SK-N-SH treated with all-trans-retinoic acid at 6 μM for 48 hours (cell line): ENCODE results near the gene CFDP1.

Experiments used
- ATAC-seq: fragments of 200-7000 bp; cut with Tn5 transposase; 3 replicates; pipeline ENCODE4 v1.9.1; 2020; ENCODE audit warnings: mild to moderate bottlenecking, moderate library complexity
- ARNTL ChIP-seq: fragments of 450-650 bp; formaldehyde crosslinking; IDR thresholded peaks from 2 replicates; pipeline ENCODE4 v1.5.0; 2020; ENCODE audit warnings: low read depth, mild to moderate bottlenecking, moderate library complexity, borderline replicate concordance
- BACH2 ChIP-seq: fragments of 250-450 bp; sonication (Bioruptor Pico); IDR thresholded peaks from 2 replicates; pipeline ENCODE4 v1.9.0; 2021; ENCODE audit warnings: mild to moderate bottlenecking, borderline replicate concordance
- CSDC2 ChIP-seq: fragments of 250-450 bp; sonication (Bioruptor Pico); IDR thresholded peaks from 2 replicates; pipeline ENCODE4 v1.5.0; 2020; ENCODE audit warnings: mild to moderate bottlenecking, moderate library complexity
- ESRRG ChIP-seq: fragments of 250-450 bp; sonication (Bioruptor Pico); IDR thresholded peaks from 2 replicates; pipeline ENCODE4 v1.6.1; 2021; ENCODE audit warnings: mild to moderate bottlenecking
- GLIS3 ChIP-seq: fragments of 250-450 bp; sonication (Bioruptor Pico); IDR thresholded peaks from 2 replicates; pipeline ENCODE4 v1.5.0; 2020; ENCODE audit warnings: mild to moderate bottlenecking, moderate library complexity
- ISL1 ChIP-seq: fragments of 250-450 bp; sonication (Bioruptor Pico); IDR thresholded peaks from 2 replicates; pipeline ENCODE4 v2.1.2; 2022; ENCODE audit warnings: mild to moderate bottlenecking, moderate library complexity
- OSR1 ChIP-seq: fragments of 250-450 bp; sonication (Bioruptor Pico); IDR thresholded peaks from 2 replicates; pipeline ENCODE4 v1.8.0; 2022; ENCODE audit warnings: moderate library complexity, mild to moderate bottlenecking, inconsistent platforms
- PPARA ChIP-seq: fragments of 250-450 bp; sonication (Bioruptor Pico); IDR thresholded peaks from 2 replicates; pipeline ENCODE4 v1.5.0; 2020; ENCODE audit warnings: mild to moderate bottlenecking, borderline replicate concordance
- RARB ChIP-seq: fragments of 250-450 bp; sonication (Bioruptor Pico); IDR thresholded peaks from 2 replicates; pipeline ENCODE4 v1.8.0; 2021; ENCODE audit warnings: mild to moderate bottlenecking, moderate library complexity
- SNAI2 ChIP-seq: fragments of 250-450 bp; sonication (Bioruptor Pico); IDR thresholded peaks from 2 replicates; pipeline ENCODE4 v1.5.0; 2020; ENCODE audit warnings: mild to moderate bottlenecking, moderate library complexity
- TOX ChIP-seq: fragments of 250-450 bp; sonication (Bioruptor Pico); IDR thresholded peaks from 2 replicates; pipeline ENCODE4 v1.8.0; 2021; ENCODE audit warnings: mild to moderate bottlenecking, moderate library complexity, borderline replicate concordance
- ZC3H10 ChIP-seq: fragments of 250-450 bp; sonication (Bioruptor Pico); IDR thresholded peaks from 2 replicates; pipeline ENCODE4 v1.5.1; 2021; ENCODE audit warnings: mild to moderate bottlenecking, moderate library complexity
- ZFP3 ChIP-seq: fragments of 250-450 bp; sonication (Bioruptor Pico); IDR thresholded peaks from 2 replicates; pipeline ENCODE4 v1.5.0; 2020; ENCODE audit warnings: mild to moderate bottlenecking, moderate library complexity
- ZNF70 ChIP-seq: fragments of 450-650 bp; formaldehyde crosslinking; IDR thresholded peaks from 2 replicates; pipeline ENCODE4 v1.5.0; 2020; ENCODE audit warnings: mild to moderate bottlenecking, moderate library complexity
- ZNF8 ChIP-seq: fragments of 450-650 bp; formaldehyde crosslinking; IDR thresholded peaks from 2 replicates; pipeline ENCODE4 v1.5.0; 2020; ENCODE audit warnings: mild to moderate bottlenecking, moderate library complexity
- TF ChIP-seq, protein P1 (sequence below): fragments of 250-450 bp; sonication (Bioruptor Pico); IDR thresholded peaks from 2 replicates; pipeline ENCODE4 v1.5.0; 2020; ENCODE audit warnings: mild to moderate bottlenecking, moderate library complexity
- TF ChIP-seq, protein P2 (sequence below): fragments of 250-450 bp; sonication (Bioruptor Pico); IDR thresholded peaks from 2 replicates; pipeline ENCODE4 v1.8.0; 2020; ENCODE audit warnings: mild to moderate bottlenecking, moderate library complexity, borderline replicate concordance
- TF ChIP-seq, protein P3 (sequence below): fragments of 250-450 bp; sonication (Bioruptor Pico); IDR thresholded peaks from 2 replicates; pipeline ENCODE4 v1.5.1; 2020; ENCODE audit warnings: low read depth, mild to moderate bottlenecking, moderate library complexity
- TF ChIP-seq, protein P4 (sequence below): fragments of 250-450 bp; sonication (Bioruptor Pico); IDR thresholded peaks from 2 replicates; pipeline ENCODE4 v1.5.1; 2021; ENCODE audit warnings: mild to moderate bottlenecking, moderate library complexity
- TF ChIP-seq, protein P5 (sequence below): fragments of 250-450 bp; sonication (Bioruptor Pico); IDR thresholded peaks from 2 replicates; pipeline ENCODE4 v1.8.0; 2021; ENCODE audit warnings: low read depth, mild to moderate bottlenecking, moderate library complexity, borderline replicate concordance

CFDP1 gene

DNA sequence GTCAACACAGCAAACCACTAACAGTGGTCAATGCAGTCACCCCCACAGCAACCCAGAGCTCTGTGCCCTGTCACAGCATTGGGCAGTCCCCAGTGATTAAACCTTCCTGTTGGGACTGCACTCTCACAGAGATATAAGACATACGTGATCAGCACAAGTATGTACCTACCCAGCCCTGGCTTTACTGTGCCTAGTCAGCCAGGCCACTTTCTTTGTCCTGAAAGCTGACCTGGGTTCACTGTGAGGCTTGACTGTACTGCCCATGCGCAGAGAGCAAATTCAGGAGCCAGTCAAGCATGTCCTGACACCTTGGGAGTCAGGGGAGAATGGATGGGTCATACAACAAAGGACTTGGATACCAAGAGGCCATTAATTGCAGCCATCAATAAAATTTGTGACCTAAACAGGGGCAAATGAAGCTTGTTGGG is 42.1 kb upstream of the CFDP1 start:
- ATAC-seq = no peak
- TF ChIP-seq SNAI2 (no peak), CSDC2 (CRISPR knock-in tag) (no peak), RARB (CRISPR knock-in tag) (no peak), ZNF8 (CRISPR knock-in tag) (no peak), TOX (CRISPR knock-in tag) (no peak), BACH2 (CRISPR knock-in tag) (no peak), ESRRG (no peak), OSR1 (CRISPR knock-in tag) (no peak), ZFP3 (CRISPR knock-in tag) (no peak), GLIS3 (CRISPR knock-in tag) (no peak), ZC3H10 (CRISPR knock-in tag) (no peak), ISL1 (CRISPR knock-in tag) (no peak), ARNTL (CRISPR knock-in tag) (no peak), PPARA (no peak)
- TF ChIP-seq, protein P1, sequence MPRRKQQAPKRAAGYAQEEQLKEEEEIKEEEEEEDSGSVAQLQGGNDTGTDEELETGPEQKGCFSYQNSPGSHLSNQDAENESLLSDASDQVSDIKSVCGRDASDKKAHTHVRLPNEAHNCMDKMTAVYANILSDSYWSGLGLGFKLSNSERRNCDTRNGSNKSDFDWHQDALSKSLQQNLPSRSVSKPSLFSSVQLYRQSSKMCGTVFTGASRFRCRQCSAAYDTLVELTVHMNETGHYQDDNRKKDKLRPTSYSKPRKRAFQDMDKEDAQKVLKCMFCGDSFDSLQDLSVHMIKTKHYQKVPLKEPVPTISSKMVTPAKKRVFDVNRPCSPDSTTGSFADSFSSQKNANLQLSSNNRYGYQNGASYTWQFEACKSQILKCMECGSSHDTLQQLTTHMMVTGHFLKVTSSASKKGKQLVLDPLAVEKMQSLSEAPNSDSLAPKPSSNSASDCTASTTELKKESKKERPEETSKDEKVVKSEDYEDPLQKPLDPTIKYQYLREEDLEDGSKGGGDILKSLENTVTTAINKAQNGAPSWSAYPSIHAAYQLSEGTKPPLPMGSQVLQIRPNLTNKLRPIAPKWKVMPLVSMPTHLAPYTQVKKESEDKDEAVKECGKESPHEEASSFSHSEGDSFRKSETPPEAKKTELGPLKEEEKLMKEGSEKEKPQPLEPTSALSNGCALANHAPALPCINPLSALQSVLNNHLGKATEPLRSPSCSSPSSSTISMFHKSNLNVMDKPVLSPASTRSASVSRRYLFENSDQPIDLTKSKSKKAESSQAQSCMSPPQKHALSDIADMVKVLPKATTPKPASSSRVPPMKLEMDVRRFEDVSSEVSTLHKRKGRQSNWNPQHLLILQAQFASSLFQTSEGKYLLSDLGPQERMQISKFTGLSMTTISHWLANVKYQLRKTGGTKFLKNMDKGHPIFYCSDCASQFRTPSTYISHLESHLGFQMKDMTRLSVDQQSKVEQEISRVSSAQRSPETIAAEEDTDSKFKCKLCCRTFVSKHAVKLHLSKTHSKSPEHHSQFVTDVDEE (CRISPR knock-in tag) = no peak
- TF ChIP-seq, protein P2, sequence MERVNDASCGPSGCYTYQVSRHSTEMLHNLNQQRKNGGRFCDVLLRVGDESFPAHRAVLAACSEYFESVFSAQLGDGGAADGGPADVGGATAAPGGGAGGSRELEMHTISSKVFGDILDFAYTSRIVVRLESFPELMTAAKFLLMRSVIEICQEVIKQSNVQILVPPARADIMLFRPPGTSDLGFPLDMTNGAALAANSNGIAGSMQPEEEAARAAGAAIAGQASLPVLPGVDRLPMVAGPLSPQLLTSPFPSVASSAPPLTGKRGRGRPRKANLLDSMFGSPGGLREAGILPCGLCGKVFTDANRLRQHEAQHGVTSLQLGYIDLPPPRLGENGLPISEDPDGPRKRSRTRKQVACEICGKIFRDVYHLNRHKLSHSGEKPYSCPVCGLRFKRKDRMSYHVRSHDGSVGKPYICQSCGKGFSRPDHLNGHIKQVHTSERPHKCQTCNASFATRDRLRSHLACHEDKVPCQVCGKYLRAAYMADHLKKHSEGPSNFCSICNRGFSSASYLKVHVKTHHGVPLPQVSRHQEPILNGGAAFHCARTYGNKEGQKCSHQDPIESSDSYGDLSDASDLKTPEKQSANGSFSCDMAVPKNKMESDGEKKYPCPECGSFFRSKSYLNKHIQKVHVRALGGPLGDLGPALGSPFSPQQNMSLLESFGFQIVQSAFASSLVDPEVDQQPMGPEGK = no peak
- TF ChIP-seq, protein P3, sequence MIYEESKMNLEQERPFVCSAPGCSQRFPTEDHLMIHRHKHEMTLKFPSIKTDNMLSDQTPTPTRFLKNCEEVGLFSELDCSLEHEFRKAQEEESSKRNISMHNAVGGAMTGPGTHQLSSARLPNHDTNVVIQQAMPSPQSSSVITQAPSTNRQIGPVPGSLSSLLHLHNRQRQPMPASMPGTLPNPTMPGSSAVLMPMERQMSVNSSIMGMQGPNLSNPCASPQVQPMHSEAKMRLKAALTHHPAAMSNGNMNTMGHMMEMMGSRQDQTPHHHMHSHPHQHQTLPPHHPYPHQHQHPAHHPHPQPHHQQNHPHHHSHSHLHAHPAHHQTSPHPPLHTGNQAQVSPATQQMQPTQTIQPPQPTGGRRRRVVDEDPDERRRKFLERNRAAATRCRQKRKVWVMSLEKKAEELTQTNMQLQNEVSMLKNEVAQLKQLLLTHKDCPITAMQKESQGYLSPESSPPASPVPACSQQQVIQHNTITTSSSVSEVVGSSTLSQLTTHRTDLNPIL (CRISPR knock-in tag) = no peak
- TF ChIP-seq, protein P4, sequence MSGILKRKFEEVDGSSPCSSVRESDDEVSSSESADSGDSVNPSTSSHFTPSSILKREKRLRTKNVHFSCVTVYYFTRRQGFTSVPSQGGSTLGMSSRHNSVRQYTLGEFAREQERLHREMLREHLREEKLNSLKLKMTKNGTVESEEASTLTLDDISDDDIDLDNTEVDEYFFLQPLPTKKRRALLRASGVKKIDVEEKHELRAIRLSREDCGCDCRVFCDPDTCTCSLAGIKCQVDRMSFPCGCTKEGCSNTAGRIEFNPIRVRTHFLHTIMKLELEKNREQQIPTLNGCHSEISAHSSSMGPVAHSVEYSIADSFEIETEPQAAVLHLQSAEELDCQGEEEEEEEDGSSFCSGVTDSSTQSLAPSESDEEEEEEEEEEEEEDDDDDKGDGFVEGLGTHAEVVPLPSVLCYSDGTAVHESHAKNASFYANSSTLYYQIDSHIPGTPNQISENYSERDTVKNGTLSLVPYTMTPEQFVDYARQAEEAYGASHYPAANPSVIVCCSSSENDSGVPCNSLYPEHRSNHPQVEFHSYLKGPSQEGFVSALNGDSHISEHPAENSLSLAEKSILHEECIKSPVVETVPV (CRISPR knock-in tag) = no peak

DNA sequence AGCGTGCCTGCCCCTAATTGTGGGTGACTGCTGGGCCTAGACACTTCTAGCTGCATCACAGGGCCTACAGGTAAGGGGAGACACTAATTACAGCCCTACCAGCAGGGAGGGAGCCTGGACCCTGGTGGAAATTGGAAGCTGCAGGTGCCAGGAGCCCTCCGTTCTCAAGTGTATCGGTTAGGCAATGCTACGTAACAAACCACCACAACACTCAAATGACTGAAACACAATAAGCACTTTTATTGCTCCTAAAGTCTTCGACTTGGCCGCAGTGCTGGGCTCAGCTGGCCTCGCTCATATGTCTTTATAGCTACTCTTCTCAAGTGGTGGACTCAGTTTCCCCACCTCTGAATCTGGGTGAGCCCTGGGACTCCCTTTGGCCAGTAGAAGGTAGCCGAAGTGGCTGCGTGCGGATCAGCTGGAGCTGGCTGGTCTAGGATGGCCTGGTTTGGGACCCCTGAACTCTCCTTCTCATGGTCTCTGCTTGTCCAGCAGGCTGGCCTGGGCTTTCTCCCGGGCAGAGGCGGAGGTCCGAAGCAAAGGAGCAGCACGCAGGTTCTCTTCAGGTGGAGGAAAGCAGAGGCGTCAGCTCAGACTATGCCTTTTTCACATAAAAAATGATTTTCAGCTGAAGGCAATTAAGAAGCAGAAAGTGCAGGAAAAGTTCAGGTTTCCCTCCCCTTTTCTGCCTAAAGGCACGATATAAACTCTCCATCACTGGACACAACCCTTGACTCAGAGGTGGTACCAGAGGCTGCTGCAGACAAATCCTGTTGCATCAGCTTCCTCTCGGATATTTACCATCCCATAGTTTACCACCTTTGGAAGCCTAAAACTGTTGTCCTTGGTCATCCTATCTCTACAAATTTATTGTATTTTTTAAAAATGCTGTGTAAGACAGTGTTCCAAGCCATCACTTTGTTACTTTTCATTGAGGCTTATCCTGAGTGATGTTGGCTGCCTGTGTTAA is 39.9 kb upstream of the CFDP1 start:
- TF ChIP-seq ISL1 (CRISPR knock-in tag) (no peak), ZNF70 (CRISPR knock-in tag) (no peak), RARB (CRISPR knock-in tag) (no peak), BACH2 (CRISPR knock-in tag) (no peak)
- TF ChIP-seq, protein P5, sequence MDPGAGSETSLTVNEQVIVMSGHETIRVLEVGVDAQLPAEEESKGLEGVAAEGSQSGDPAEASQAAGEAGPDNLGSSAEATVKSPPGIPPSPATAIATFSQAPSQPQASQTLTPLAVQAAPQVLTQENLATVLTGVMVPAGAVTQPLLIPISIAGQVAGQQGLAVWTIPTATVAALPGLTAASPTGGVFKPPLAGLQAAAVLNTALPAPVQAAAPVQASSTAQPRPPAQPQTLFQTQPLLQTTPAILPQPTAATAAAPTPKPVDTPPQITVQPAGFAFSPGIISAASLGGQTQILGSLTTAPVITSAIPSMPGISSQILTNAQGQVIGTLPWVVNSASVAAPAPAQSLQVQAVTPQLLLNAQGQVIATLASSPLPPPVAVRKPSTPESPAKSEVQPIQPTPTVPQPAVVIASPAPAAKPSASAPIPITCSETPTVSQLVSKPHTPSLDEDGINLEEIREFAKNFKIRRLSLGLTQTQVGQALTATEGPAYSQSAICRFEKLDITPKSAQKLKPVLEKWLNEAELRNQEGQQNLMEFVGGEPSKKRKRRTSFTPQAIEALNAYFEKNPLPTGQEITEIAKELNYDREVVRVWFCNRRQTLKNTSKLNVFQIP = no peak
- no peak for ATAC-seq
